NCI-H524 (cell line): ENCODE measurements around the gene PRKCG.

Source experiments
- DNase-seq, 2 experiments: peaks; one replicate each; lab custom pipeline; 2025; lab: John Stamatoyannopoulos, UW

PRKCG gene

DNA sequence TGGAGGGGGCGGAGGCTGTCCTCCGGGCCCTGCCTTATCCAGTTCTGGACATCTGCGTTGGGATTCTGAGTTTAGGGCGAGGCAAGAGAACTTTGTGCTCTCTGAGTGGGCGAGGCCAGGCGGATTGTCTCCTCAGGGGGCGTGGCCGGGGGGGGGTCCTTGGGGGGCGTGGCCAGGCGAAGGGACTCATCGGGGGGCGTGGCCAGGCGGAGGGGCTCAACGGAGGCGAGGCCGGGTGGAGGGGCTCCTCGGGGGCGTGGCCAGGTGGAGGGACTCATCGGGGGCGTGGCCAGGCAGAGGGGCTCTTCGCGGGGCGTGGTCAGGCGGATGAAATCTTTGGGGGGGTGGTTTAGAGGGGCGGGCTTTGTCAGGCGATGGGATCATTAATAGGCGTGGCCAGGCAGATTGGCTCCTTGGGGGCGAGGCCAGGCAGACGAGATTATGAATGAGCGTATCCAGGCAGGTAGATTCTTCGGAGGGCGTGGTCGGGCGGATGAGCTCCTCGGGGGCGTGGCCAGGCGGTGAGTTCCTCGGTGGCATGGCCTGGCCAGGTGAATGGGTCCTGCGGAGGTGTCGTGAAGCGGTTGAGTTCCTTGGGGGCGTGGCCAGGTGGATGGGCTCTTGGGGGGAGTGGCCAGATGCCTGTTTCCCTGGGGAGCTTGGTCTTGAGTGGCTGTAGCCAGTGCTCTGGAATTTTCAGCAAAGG is 16.8 kb downstream of the PRKCG start:
- DNase-seq, result no peak

DNA sequence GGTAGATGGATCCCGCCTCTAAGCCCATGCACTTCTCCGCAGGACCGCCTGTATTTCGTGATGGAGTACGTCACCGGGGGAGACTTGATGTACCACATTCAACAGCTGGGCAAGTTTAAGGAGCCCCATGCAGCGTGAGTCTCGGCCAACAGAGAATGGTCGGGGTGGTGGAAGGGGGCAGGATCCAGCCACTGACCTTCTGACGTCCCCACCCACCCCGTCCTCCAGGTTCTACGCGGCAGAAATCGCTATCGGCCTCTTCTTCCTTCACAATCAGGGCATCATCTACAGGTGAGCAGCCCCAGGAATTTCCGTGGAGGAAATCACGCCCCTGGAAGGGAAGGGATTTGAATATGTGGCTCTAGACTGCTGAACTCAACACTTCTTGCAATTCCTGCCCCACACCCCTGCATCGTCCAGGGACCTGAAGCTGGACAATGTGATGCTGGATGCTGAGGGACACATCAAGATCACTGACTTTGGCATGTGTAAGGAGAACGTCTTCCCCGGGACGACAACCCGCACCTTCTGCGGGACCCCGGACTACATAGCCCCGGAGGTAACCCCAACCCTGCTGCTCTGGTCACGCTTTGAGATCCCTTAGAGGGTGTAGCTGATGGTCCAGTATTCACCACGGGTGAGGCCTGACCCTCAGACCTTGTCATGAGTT is 18.3 kb downstream of the PRKCG start:
- DNase-seq, result no peak

DNA sequence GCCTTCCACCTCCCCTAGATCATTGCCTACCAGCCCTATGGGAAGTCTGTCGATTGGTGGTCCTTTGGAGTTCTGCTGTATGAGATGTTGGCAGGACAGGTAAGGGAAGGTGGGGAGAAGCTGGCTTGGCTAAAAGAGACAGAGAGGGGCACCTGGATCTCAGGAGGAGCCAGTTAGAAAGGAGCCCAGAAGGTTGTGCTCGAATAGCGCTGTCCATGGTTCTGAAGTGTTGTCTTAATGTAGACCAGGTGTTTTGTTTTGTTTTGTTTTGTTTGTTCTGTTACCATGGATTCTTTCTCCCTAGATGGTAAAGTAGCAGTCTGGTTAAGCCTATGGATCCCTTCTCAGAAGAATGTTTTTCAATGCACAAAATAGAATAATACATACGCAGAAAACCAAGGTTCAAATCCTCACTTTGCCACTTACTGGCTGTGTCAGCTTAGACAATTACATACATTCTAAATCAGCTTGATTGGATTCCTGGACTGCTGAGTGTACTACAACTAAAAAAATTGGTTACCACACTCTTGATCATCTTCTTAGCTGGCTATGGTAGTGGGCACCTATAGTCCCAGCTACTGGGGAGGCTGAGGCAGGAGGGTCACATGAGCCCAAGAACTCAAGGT is 21.2 kb downstream of the PRKCG start:
- no peak for DNase-seq

DNA sequence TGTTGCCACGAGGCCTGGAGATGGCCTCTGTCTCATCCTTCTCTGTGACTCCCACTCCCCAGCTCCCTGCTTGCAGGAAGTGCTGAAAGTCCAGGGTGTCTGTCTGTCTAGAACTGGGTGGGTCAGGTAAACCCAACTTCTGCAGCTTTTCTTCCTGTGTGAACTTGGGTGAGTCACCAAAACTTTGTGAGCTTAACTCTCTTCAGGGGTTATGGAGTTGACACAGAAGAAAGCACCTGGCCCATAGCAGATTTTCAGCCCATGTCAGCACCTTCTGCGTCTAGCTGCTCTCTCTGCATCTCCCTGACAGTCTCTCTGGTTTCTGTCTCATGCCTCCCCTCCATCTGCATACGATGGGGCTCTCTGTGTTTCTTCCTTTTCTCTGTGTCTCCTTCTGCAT is 22.9 kb downstream of the PRKCG start:
- DNase-seq, result no peak

DNA sequence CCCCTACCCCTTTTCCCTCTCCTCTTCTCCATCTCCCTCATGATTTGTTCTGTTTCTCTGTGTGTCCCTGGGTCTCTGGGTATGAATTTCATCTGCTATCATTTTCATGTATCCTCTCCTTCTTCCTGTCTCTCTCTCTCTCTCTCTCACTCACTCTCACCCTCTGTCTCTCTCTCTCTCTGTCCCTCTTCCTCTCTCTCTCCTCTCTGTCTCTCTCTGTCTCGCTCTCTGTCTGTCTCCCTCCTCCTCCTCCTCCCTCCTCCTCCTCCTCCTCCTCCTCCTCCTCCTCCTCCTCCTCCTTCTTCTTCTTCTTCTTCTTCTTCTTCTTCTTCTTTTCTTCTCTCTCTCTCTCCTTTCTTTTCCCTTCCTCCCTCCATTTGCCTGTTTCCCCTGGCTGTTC is 23.8 kb downstream of the PRKCG start:
- no peak for DNase-seq

DNA sequence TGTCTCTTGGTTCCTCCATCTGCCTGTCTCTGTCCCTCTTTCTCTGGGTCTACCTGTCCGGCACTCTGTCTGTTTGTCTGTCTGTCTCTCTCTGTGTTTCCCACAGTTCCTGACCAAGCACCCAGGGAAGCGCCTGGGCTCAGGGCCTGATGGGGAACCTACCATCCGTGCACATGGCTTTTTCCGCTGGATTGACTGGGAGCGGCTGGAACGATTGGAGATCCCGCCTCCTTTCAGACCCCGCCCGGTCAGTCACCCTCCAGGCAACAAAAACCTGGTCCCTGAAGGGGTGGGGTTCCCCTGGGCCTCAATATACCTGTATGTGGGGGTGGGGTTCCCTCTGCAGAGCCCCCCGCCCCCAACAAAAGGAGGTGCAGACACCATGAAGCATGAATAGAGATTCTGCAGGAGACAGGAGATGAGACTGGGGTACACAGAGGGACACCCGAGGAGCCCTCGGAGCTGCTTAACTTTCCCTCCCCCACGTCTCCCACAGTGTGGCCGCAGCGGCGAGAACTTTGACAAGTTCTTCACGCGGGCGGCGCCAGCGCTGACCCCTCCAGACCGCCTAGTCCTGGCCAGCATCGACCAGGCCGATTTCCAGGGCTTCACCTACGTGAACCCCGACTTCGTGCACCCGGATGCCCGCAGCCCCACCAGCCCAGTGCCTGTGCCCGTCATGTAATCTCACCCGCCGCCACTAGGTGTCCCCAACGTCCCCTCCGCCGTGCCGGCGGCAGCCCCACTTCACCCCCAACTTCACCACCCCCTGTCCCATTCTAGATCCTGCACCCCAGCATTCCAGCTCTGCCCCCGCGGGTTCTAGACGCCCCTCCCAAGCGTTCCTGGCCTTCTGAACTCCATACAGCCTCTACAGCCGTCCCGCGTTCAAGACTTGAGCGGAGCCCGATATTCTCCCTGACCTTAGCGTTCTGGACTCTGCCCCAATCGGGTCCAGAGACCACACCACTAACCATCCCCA is 24.5 kb downstream of the PRKCG start:
- DNase-seq, result no peak

DNA sequence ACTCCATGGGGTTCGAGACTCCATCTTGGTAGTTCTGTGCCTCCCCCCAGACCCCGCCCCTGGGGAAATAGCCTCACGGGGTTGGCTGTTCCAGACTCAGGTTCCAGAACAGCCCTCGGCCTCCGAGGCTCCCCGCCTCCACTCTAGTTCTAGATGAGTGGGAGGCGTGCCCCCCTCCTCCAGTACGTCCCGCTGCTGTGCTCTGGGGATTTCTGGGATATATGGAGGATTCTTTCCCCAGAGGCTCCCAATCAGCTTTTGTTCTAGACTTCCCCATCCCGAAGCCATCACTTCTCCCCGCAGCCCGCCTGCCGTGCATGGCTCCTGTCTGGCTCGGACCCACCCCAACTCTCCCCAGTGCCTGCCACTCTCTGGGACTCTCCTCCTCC is 25.2 kb downstream of the PRKCG start:
- DNase-seq, result no peak

DNA sequence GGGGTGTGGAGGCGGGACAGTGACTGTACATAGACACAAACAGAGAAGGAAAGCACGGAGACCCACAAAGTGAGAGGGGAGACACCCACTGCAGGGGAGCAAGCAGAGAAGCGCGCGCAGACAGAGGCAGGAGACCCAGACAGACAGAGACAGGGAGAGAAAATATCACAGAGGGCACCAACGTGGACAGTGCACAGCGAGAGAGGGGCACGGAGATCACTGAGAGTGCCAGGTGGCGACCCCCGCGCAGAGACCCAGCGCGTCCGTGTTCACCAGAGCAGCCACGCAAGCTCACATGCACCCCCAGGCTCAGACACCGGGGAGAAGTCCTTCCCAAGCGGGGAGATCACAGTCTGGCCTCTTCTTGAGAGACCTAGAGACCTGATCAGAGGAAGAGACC is 25.7 kb downstream of the PRKCG start:
- DNase-seq, result no peak

DNA sequence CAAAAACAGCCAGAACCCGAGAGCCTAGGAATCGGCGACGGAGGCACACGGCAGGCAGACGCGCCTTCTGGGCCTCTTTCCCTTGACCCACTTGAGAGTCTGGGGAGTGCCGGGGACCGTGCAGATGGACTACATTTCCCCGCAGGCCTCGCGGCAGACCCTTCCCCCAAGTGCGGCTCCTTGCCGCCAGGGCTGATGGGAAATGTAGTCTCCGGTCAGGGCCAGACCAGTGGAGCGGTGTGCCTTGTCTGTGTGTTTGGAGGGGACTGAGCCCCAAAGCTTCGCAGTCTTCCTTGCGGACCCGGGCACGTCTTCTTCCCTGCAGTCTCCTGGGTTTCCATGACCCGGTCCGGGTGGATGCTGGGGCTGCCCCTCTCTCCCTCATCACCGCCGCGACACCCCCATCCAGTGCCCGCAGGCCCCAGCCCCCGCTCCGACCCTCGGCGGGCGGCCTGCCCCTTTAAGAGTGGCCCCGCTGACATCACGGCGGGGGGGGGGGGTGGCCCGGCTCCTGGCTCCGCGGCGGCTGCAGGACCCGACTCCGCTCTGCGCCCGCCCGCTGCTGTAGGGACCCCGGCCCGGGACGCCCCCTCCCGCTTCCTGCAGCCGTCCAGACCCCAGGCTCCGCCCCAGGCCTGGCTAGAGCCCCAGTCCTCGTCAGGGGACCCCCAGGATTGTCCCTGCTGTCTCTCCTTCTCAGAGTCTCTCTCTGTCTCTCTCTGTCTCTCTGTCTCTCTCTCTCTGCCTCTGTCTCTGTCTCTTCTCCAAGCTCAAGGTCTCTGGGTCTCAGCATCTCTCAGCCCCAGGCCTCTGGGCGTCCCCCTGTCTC is 26.3 kb downstream of the PRKCG start:
- no peak for DNase-seq

DNA sequence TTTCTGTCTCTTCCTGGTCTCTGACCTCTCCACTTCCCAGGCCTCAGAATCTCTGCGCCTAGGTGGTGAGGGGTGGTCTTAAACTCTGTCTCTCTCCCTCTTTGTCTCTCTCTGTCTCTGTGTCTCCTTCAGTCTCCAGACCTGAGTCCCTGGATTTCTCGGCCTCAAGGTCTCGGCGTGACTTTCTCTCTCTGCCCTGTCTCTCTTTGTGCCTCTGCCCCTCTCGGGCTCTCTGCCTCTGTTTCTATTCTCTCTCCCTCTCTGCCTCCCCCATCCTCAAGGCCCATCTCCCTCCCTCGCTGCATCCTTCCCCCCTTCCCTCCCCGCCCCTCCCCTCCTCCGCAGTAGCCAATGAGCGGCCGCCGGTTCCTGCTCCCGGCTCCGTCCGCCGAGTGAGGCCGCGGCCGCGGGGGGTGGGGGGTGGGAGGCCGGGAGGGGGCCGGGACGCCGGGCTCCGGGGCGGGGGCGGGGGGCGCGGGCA is 27.0 kb downstream of the PRKCG start, which contains the start of gene CACNG7:
CACNG7 (plus strand) TSS at position 344 of the 481 bp plus-strand sequence. CDS start 3,554 bp downstream, outside the sequence.
- no peak for DNase-seq

DNA sequence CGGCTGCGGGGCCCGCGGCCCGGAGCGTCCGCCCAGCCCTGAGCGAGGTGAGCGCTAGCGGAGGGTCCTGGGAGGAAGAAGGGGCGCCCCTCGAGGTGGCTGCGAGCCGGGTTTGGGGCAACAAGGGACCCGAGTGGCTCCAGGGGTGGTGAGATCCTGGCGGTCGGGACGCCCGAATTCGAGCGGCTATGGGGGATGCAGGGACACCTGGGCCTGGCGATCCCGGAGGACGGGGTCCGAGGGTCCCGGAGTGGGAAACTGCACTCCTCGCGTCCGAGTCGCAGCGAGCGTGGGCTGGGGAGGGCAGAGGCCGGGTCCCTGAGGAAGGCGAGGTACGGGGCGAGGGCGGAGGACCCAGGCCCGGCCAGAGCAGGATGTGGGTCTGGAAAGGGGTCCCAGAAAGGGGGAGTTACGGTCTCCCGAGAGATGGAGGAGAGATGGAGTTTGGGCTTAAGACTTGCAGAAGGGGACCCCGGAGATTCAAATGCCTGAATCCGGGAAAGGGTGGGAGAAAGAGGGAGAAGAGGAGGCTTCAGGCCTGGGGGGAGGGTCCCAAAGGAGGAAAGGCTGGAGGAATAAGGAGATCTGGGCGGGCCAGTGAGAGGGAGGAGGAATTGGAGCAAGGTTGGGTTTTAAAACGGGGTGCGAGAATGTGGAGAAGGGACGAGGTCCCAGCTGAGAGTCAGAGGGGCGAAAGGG is 27.6 kb downstream of the PRKCG start:
- DNase-seq, result no peak

DNA sequence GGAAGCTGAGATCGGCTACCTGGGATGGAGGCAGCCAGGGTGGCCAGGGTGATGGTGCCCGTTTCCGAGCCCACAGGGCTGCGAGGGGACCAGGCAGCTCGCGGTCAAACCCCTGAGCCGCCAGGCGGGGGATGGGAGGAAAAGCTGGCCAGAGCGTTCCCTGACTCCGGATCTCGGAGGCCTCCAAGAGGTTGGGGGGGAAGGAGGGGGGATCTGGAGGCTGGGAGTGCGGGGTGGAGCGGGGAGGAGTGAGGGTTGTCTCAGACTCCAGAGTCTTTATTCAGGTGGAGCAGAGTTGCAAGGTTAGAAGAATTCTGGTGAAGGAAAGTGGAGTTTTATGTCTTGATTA is 28.1 kb downstream of the PRKCG start:
- DNase-seq, result no peak

DNA sequence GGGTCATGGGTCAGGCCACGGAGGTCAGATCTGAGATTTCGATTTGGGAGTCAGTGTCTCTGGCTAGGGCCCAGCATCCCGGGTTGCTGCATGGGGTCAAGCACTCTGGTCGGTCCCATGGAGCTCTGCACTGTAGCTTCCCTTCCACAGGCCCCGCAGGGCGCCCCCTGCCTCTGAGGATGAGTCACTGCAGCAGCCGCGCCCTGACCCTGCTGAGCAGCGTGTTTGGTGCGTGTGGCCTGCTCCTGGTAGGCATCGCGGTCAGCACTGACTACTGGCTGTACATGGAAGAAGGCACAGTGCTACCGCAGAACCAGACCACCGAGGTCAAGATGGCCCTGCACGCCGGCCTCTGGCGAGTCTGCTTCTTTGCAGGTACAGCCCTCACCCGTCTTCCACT is 30.7 kb downstream of the PRKCG start:
- no peak for DNase-seq

DNA sequence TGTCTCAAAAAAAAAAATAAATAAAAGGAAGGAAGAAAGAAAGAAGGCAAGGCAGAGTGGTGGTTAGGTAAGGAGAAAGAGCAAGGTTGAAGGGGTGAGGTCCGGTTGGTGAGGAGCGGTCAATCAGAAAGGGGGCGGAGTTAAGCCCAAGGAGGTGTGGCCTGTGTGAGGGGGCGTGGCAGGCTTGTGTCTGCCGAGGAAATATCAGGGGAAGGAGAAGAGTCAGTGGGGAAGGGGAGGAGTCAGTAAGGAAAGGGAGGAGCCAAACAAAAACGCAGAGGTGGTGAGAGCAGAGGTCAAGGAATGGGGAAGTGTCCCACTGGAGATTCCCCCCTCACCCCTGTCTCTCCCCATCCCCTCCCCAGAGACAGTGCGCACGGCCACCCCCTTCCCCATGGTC is 33.0 kb downstream of the PRKCG start:
- DNase-seq, result no peak

DNA sequence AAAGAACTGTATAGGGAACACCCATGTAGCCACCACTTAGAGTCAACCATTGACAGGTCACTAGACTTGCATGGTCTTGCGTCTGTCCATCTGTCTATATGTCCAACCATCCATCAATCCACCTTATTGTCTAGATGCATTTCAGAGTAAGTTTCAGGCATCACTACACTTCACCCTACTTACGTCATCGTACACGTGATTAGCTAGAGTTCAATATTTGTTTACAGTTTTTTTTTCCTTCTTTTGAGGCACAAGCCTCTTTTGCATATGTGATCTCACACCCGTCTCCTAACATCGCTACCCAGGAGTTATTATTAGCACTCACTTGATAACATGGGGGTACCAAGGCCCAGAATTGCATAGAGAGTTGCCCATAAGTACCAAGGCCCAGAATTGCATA is 34.0 kb downstream of the PRKCG start:
- no peak for DNase-seq

DNA sequence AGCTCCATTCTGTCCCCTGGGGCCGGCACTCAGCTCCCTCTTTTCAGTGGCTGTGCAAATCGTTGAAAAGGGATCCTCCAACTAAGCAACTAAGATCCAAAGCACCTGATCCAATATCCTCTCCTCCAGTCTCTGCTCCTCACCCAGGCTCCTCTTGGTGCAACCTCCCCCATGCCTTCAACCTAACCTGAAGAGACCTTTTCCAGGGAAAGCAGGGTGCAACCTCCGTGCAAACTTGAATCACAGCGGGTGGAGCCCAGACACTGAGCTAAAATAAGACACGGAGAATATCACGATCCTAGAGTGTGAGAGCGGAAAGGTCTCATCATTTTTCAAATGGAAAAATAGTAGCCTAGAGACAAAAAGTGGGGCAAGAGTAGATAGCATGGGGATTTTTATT is 35.4 kb downstream of the PRKCG start:
- no peak for DNase-seq

DNA sequence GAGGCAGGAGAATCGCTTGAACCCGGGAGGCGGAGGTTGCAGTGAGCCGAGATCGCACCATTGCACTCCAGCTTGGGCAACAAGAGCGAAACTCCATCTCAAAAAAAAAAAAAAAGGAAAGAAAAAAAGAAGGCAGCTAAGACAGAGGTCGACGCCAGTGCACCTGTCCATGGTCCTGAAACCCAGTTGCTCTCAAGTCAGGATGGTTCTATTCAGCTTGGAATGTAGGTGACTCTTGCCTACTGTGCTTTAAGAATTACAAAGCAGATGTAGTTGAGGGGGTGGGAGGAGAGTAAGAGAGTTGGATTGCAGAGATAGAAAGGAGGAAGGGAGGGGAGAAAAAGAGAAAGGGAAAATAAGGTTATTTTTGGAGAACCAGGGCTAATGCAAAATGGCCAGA is 45.7 kb downstream of the PRKCG start:
- DNase-seq, result no peak

DNA sequence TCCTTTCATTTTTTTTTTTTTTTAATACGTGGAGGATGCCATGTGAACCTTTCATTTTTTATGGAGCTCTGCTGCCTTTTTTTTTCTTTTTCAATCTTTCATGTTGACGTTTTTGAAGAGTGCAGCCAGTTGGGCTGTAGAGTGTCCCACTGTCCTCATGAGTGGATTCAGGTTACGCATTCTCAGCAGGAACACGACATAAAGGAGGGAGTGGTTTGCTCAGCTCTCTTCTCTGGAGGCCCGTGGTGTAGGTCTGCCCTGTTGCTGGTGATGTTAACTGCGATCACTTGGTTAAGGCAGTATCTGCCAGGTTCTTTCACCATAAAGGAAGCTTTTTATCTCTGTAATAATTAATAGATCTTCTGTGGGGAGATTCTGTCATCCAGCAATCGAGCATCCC is 54.0 kb downstream of the PRKCG start:
- DNase-seq, result no peak

DNA sequence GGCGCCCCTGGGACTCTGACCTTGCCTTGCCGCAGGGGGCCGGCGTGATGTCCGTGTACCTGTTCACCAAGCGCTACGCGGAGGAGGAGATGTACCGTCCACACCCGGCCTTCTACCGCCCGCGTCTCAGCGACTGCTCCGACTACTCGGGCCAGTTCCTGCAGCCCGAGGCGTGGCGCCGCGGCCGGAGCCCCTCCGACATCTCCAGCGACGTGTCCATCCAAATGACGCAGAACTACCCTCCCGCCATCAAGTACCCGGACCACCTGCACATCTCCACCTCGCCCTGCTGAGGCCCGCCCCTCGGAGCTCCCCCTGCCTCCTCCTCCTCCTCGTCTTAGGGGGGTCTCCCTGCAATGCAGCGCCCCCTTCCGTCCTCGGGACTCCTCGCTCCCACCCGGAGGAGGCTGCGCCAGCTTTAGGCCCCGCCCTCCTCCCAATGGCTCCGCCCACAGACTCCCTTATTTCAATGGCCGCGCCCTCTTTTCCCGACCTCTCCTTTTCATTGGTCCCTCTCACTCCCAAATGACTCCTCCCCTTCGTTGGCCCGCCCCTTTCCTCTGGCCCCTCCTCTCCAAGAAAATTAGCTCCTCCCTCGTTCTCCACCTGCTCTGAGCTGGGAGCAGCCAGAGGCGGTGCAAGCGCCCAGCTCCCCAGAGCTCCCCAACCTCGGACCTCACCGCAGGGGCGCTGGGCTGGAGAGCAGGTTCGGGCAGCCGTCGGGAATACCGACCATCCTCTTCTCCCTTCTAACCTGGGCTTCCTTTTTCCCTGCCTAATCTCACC is 60.2 kb downstream of the PRKCG start:
- DNase-seq, result no peak

DNA sequence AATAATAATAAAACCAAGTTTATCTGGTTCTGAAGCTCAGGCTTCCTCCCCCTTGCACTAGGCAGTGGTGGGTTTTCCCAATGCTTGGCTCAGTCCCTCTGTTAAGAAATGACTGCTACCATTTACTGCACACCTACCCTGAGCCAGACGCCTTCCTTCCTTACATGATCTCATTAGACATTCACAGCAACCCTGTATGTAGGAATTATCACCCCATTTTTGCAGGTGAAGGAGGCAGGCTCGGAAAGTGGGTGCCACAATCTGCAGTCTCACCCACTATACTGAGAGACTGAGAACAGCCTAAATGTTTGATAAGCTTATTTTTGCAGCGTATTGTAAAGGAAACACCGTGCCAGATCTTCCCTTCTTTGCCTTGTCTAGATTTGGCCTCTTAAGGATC is 62.4 kb downstream of the PRKCG start:
- DNase-seq, result no peak
